GM12875 (cell line): Measurements from ENCODE around the gene DESI2.

Source experiments
- H3K4me3 ChIP-seq: one replicate; pipeline ENCODE4 v1.5.1; 2011; ENCODE audit warnings: low read depth, low read length, control low read depth
- TF ChIP-seq, protein P1 (sequence below): IDR thresholded peaks from 2 replicates; pipeline ENCODE4 v1.5.1; 2011; ENCODE audit warnings: low read depth, mild to moderate bottlenecking, control low read depth, inconsistent platforms, low read length, moderate library complexity, borderline replicate concordance; ENCODE audit not compliant: insufficient read depth

The DESI2 gene

DNA sequence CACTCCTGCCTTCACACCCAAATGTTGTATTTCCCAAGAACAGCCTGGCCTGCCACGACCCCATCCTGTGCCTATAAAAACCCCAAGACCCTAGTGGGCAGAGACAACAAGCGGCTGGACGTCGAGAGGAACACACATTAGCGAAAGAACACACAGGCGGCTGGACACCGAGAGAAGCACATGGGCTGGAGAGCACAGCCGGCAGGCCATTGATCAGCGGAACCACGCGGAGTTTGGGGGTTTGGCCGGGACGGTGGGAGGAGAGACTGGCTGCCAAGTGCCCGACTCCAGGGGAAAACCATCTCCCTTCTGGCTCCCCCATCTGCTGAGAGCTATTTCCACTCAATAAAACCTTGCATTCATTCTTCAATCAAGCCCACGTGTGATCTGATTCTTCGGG, 10.4 kb upstream of the DESI2 start:
- TF ChIP-seq, protein P1, sequence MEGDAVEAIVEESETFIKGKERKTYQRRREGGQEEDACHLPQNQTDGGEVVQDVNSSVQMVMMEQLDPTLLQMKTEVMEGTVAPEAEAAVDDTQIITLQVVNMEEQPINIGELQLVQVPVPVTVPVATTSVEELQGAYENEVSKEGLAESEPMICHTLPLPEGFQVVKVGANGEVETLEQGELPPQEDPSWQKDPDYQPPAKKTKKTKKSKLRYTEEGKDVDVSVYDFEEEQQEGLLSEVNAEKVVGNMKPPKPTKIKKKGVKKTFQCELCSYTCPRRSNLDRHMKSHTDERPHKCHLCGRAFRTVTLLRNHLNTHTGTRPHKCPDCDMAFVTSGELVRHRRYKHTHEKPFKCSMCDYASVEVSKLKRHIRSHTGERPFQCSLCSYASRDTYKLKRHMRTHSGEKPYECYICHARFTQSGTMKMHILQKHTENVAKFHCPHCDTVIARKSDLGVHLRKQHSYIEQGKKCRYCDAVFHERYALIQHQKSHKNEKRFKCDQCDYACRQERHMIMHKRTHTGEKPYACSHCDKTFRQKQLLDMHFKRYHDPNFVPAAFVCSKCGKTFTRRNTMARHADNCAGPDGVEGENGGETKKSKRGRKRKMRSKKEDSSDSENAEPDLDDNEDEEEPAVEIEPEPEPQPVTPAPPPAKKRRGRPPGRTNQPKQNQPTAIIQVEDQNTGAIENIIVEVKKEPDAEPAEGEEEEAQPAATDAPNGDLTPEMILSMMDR: no peak

DNA sequence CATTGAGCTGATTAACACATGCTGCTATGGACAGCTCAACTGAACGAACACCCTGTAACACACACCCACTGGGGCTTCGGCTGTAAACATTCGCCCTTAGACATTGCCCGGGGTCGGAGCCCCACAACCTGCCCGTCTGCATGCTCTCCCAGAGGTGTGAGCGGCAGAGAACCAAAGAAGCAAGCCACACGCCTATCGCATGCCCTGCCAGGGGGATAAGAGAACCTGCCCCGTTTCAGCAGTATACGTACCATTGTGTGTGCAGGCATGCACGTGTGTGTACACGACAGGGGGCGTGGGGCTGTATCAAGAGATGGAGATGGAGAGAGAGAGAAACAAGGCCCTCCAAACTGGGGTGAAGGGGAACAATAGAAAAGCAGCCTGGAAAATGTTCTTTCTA, 9.9 kb upstream of the DESI2 start:
- TF ChIP-seq, protein P1: no peak
- H3K4me3 ChIP-seq: no peak overlapping the region

More for the DNA sequence above, 10.4 kb upstream of the DESI2 start:
- H3K4me3 ChIP-seq: no peak overlapping the region

DNA sequence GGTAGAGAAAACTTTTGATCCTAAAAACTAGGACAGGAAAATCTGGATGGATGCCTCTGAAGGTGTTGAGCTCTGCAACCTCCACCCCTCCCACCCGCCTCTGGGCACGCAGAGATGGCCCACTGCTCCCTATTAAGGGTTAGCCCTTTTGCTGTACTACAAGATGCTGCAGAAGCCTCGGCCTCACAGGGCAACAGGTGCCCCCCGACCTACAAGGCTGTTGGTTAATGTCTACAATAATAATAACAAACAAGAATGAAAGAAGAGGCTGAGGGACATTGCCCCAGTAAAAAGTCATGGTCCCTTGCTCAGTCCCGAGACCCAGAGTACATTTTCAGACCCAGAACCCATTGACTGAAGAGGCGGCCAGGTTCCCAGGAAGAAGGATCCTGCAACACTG, 7.5 kb upstream of the DESI2 start:
- no peak overlapping the region for H3K4me3 ChIP-seq
- TF ChIP-seq, protein P1: no peak

DNA sequence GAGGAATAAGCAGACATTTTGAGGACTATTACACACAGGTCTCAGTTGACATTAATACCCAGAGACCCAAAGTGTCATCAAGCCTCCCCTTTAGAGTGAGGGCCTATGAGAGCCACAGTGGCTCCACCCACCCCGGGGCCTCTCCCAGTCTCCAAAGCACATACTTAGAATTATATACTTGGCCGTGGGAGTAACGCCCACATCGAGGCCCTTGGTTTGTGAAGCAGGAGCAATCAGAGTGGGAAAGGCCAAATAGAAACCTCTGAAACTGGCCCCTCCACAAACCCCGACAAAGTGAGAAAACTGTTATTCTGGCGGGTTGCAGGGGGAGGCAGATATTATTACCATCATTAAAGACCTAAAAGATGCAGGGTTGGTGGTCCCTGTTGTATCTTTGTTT, 7.0 kb upstream of the DESI2 start:
- TF ChIP-seq, protein P1: no peak
- no peak overlapping the region for H3K4me3 ChIP-seq

DNA sequence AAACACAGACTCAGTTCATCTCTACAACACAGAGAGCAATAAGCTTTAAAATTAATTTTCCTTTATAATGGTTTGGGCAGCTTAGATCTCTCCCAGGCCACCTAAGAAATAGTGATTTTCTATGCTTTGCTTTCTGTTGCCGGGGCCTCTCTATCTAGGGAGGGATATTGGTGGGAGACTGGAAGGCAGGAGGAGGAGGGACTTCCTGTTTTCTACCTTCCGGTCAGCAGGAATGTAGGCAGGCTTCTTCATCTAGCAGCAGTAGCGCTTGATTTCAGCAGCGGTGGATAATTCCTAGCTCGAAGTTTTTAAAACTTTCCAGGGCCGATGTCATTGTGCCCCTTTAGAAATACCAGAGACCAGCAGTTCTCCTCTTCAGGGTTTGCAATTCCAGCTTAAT, 5.1 kb upstream of the DESI2 start:
- no peak overlapping the region for H3K4me3 ChIP-seq
- TF ChIP-seq, protein P1: no peak

DNA sequence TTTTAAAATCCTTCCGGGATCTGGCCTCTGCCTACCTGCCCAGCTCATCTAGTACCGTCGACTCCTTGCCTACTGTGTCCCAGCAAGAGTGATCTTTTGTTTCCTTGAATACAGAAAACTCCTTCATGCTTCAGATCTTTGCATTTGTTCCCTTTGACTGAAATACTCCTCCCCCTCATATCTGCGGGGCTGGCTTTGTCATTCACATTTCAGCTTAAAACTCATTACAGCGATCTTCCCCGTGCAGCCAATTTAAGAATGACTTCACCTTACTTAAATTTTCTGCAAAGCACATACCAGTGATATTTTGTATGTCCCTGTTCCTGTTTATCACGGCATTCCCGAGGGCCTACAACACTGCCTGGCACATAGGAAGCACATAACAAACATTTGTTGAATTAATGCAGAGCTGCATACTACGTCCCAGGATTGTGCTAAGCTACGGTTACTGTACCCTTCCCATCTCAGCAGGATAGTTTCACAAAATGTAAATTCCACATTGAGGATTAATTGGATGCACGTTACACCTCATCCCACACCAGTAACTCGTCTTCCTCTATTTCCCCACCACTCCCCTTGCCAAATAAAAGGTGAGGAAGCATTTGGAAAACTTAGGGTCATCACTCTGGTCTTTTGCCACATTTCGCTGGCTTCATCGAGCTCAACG, 837 bp upstream of the DESI2 start:
- TF ChIP-seq, protein P1: no peak
- H3K4me3 ChIP-seq: peak overlapping the region; percentile 41

DNA sequence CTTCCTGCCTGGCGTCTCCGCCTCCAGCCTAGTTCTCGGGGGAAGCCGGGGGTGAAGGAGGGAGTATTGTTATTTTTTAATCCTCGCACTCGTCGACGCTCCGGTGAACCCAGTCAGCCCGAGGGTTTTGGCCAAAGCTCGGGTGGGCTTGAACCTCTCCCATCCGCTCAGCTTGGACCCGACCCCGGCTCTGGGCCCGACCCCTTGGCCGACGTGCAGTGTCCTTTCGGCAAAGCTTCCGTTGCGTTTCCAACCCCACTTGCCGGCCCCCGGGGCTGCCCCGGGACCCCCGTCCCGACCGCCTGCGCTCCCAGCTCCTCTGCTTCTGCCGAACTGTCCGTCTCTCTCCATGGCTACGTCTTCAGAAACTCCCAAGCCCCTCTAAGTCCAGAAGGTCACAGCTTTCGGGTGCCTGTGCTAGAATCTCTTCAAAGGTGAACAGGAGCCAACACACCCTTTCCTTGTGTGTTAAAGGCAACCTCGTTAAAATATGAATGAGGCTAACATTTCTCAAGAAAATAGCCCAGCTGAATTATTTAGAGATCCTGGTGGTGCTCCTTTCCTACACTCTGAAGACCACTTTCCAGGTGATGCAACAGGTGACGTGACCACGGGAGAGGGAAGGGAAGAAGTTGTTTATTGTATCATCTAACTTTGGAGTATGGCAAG, 647 bp downstream of the DESI2 start:
- peak overlapping the region; percentile 77 for H3K4me3 ChIP-seq
- TF ChIP-seq, protein P1: no peak
